SK-N-SH (cell line): ENCODE data around the gene SUPT3H.

Source experiments
- CTCF ChIP-seq: fragments of 200-600 bp; sonication (generic); IDR thresholded peaks from 2 replicates; pipeline ENCODE4 v1.6.1; 2017; ENCODE audit warnings: antibody characterized with exemption, mild to moderate bottlenecking, moderate library complexity
- EP300 ChIP-seq, 2 experiments: IDR thresholded peaks; 2 replicates each; pipeline versions ENCODE4 v1.4.0 to v1.6.1; 2012; ENCODE audit warnings: borderline replicate concordance in 1 of 2, low read depth in 1 of 2, low read length in 1 of 2
- EZH2phosphoT487 ChIP-seq: fragments of 200-600 bp; sonication (generic); IDR thresholded peaks from 2 replicates; pipeline ENCODE4 v1.6.1; 2017; ENCODE audit warnings: low read depth, mixed run types, mild to moderate bottlenecking, antibody characterized with exemption, moderate library complexity, borderline replicate concordance
- RAD21 ChIP-seq: IDR thresholded peaks from 2 replicates; pipeline ENCODE4 v1.6.1; 2012; ENCODE audit warnings: mild to moderate bottlenecking, low read length
- TF ChIP-seq, protein P1 (sequence below): IDR thresholded peaks from 2 replicates; pipeline ENCODE4 v1.6.1; 2012; ENCODE audit warnings: mild to moderate bottlenecking, low read depth, low read length, moderate library complexity

GRCh38 chr6:45201484-45201883 is 176.2 kb downstream of the SUPT3H start:
- TF ChIP-seq CTCF (no peak), RAD21 (no peak), EZH2phosphoT487 (no peak), EP300 (IDR thresholded peaks at IDR 0.05; ENCODE audit: borderline replicate concordance in 1 of 2, low read depth in 1 of 2, low read length in 1 of 2) (no peak)
- TF ChIP-seq, protein P1, sequence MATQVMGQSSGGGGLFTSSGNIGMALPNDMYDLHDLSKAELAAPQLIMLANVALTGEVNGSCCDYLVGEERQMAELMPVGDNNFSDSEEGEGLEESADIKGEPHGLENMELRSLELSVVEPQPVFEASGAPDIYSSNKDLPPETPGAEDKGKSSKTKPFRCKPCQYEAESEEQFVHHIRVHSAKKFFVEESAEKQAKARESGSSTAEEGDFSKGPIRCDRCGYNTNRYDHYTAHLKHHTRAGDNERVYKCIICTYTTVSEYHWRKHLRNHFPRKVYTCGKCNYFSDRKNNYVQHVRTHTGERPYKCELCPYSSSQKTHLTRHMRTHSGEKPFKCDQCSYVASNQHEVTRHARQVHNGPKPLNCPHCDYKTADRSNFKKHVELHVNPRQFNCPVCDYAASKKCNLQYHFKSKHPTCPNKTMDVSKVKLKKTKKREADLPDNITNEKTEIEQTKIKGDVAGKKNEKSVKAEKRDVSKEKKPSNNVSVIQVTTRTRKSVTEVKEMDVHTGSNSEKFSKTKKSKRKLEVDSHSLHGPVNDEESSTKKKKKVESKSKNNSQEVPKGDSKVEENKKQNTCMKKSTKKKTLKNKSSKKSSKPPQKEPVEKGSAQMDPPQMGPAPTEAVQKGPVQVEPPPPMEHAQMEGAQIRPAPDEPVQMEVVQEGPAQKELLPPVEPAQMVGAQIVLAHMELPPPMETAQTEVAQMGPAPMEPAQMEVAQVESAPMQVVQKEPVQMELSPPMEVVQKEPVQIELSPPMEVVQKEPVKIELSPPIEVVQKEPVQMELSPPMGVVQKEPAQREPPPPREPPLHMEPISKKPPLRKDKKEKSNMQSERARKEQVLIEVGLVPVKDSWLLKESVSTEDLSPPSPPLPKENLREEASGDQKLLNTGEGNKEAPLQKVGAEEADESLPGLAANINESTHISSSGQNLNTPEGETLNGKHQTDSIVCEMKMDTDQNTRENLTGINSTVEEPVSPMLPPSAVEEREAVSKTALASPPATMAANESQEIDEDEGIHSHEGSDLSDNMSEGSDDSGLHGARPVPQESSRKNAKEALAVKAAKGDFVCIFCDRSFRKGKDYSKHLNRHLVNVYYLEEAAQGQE = no peak
